GM21515 (cell line): ENCODE measurements around the gene ABCC3.
"Not testable (repeated sequence)": the region's sequence is repeated elsewhere in the genome, so short reads cannot be mapped to it uniquely, and the experiment has no call there.

Source experiments
- ATAC-seq: cut with Tn5 transposase; IDR thresholded peaks from one replicate; pipeline ENCODE4 v1.9.1; 2021; ENCODE audit not compliant: unreplicated experiment

Gene ABCC3

GRCh38 chr17:50665838-50666237, 31.2 kb downstream of the ABCC3 start:
- no peak for ATAC-seq

DNA sequence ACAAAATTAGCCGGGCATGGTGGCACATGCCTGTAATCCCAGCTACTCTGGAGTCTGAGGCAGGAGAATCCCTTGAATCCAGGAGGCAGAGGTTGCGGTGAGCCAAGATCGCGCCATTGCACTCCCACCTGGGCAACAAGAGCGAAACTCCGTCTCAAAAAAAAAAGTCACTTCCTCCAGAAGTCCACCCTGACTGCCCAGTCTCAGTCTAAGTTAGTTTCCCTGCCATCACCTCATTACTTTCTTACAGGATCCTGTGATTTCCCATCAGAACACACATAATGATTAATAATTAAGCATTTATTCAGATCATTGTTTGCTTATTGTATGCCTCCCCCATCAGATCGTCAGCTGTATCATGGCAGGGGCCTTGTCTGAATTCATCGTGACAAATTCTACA, 31.6 kb downstream of the ABCC3 start:
- ATAC-seq, result no peak

DNA sequence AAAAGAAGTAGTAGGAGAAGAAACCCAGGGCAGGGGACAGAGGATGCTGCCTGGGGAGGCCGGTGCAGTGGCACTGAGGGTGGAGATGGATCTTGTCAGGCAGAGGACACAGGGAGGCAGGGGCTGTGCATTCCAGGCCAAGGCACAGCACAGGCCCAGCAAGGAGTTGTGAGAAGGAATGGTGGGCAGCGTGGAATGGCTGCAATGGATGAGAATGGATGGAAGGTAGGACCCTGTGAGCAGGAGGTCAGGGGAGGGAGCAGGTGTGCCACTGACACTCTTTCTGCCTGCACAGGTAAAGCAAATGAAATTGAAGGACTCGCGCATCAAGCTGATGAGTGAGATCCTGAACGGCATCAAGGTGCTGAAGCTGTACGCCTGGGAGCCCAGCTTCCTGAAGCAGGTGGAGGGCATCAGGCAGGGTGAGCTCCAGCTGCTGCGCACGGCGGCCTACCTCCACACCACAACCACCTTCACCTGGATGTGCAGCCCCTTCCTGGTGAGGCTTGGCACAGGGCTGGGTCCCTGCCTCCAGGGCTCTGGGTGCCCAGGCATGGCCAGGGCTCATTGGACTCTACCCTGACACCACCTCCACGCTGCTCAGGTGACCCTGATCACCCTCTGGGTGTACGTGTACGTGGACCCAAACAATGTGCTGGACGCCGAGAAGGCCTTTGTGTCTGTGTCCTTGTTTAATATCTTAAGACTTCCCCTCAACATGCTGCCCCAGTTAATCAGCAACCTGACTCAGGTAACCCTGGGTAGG, 32.8 kb downstream of the ABCC3 start:
- ATAC-seq, result no peak

DNA sequence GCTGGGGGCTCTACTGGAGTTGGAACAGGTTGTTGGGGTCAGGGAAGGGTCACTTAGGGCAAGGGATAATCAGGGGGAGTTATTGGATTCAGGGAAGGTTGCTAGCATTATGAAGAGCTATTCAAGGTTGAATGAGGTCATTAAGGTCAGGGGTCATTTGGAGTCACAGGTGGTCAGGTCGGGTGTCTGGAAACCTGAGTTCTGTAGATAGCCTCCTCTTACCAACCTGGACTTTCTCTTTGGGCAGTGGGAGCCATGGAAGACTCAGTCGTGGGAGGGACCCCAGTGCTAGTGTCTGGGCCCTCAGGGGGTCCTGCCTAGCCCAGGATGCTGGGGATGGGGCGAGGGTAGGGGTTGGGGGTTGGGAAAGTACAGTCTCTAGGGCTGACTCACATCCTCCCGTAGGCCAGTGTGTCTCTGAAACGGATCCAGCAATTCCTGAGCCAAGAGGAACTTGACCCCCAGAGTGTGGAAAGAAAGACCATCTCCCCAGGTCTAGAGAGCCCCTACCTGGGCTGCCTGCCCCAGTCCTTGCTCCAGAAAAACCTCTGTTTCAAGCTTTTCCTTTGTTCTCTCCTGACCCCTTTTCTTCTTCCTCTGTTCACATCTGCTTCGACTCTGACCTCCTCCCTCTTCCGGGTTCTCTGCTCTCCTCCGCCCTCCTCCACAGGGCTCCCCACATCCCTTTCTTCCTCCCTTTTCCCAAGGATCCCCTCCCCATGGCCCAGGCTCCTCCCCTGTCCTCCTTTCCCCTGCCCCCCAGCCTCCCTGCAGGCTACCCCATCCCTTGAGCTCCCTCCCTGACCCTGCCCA, 33.5 kb downstream of the ABCC3 start:
- ATAC-seq, result no peak

- ATAC-seq, result no peak
These were observed 34.3 kb downstream of the ABCC3 start for GRCh38 chr17:50668838-50669581.

- no peak for ATAC-seq
These were observed 37.4 kb downstream of the ABCC3 start for GRCh38 chr17:50672071-50672470.

- no peak for ATAC-seq
These were observed 38.3 kb downstream of the ABCC3 start for GRCh38 chr17:50672831-50673551.

DNA sequence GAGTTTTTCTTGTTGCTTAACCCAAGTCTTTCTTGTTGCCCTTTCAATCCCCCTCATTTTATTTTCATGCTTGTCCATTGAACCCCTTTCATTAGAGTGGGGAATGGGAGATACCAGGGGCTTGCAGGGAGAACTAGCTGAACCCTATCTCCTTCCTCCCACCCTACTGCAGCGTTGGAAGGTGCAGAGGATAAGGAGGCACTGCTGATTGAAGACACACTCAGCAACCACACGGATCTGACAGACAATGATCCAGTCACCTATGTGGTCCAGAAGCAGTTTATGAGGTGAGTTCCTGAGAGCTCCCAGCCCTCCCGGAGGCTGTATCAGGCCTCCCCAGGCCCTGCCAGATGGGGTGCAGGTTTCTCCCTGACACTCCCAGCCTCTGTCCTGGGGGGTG, 40.5 kb downstream of the ABCC3 start:
- ATAC-seq, result no peak

DNA sequence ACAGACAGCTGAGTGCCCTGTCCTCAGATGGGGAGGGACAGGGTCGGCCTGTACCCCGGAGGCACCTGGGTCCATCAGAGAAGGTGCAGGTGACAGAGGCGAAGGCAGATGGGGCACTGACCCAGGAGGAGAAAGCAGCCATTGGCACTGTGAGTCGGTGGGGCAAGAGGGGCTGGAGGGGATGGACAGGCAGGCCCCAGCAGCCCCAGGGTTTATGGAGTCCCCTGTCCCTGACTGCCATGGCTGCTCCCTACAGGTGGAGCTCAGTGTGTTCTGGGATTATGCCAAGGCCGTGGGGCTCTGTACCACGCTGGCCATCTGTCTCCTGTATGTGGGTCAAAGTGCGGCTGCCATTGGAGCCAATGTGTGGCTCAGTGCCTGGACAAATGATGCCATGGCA, 40.9 kb downstream of the ABCC3 start:
- ATAC-seq, result no peak

GRCh38 chr17:50676065-50676975, 41.6 kb downstream of the ABCC3 start:
- ATAC-seq, result no peak

- no peak for ATAC-seq
These were observed 43.2 kb downstream of the ABCC3 start for GRCh38 chr17:50677851-50678375.

DNA sequence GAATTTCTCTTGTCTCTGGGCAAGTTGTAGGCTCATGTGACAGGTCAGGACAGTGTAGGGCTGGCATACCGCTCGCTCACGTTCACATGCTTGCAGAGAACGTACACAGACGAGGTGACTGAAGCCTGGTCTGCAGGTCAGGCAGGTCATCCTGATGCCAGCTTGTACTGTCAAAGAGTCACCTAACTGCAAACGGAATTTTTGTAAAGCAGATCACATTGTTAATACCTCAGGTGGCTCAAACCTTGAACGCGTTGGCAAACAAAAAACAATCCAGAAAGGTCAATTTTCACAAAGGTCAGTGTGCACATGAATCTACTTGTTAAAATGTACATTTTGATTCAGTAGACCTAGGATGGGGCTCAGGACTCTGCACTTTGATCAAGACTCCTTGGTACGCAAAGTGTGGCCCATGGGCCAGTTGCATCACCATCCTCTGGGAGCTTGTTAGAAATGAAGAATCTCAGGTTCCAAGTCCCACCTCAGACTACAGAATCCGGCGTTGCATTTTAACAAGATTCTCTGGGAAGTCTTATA, 44.4 kb downstream of the ABCC3 start:
- no peak for ATAC-seq

DNA sequence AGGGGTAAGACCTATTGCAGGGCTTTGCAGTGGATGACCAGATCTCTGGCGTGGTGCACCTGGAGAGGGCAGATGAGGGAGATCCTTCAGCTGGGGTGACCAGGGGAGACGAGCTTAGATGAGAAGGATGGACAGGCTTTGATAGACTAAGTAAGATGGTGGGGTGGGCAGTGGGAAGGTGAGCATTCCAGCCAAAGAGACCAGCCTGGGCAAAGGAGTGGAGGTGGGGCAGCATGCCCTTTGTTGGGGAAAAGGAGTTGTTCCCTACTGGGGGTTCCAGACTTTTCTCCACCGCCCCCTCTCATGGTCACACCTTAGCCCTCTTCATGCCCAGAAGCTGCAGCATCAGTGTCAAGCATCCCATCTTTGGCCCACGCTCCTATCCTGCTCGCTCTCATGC, 45.4 kb downstream of the ABCC3 start:
- no peak for ATAC-seq

DNA sequence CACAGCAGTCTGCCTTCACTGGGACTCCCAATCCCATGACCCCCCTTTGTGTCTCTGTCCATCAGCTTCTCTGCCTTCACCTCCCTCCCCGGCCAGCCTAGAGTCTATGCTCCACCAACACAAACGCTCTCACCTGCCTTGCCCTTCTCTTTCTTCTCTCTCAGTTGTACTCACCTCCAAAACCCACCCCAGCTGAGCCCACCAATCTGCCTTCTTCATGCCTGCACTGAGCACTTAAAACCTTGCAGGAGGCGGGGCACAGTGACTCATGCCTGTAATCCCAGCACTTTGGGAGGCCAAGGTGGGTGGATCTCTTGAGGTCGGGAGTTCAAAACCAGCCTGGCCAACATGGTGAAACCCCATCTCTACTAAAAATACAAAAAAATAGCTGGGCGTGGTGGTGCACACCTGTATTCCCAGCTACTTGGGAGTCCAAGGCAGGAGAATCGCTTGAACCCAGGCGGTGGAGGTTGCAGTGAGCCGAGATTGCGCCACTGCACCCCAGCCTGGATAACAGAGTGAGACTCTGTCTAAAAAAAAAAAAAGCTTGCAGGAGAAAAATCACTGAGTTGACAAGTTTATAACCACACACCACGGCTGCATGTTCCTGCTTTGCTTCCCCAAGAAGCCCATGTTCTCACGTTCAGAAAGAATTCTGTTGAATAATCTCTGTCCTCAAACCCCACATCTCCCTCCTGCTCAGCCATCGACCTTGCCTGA, 46.0 kb downstream of the ABCC3 start:
- not testable (repeated sequence) for ATAC-seq

DNA sequence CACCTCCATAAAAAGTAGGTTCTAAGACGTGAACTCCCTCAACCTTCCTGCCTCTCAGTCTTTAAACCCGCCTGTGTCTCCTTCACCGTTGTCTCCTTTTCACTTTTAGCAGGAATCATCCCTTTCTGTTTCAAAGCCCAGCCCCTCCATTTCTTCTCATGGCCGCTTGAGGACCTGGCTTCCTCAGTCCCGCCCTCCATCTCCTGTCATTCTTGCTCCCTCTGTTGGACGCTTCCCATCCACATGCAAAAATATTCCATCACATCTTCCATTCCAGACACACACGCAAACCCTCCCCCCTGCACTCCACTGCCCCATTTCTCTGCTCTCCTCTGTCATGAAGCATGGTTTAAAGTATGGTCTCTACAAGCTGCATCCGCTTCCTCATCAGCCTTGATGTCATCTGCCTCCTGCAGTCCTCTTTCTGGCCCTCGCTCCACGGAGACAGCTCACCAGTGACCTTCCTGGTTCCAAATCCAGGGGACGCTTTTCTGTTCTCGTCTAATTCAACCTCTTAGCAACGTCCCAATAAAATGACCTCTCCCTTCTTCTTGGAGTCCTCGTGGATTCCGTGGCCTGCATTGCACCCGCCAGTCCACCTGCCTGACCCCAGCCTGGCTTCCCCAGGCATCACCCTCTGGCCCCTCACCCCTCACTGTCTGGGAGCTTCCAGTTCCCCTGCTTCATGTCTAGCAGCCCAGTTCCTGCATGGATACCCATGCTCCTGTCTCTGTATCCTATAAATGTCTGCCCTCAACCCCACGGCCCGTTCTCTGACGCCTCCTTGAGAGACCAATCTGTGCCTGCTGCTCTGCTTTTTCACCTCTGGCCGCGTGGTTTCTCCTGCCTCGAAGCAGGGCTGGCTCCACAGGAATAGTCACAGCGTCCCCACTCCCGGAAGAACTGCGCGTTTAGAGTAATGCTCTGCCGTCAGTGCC, 46.9 kb downstream of the ABCC3 start:
- no peak for ATAC-seq

- ATAC-seq, result no peak
These were observed 47.8 kb downstream of the ABCC3 start for GRCh38 chr17:50682441-50682840.

DNA sequence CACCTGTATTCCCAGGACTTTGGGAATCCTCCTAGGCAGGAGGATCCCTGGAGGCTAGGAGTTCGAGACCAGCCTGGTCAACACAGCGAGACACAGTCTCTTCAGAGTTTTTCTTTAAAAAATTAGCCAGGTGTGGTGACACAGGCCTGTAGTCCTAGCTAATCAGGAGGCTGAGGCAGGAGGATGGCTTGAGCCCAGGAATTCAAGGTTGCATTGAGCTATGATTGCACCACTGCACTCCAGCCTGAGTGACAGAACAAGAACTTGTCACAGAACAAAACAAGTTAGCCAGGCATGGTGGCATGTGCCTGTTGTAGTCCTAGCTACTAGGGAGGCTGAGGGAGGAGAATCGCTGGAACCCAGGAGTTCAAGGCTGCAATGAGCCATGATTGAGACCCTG, 48.3 kb downstream of the ABCC3 start:
- ATAC-seq, result no peak
